HTR-8/SVneo (cell line): Measurements from ENCODE around the gene ATP2B2.
A peak's percentile ranks its signal among the peaks of the same experiment; 100 is the strongest.

Experiments
- DNase-seq: peaks from one replicate; pipeline ENCODE4 v3.0.0; 2011; ENCODE audit warnings: low spot score, mixed read lengths; ENCODE audit not compliant: insufficient read length
- FAIRE-seq: peaks from 2 replicates; lab custom pipeline; 2011; peaks lifted over from hg19 to GRCh38; lab: Jason Lieb, UNC

Gene ATP2B2

DNA sequence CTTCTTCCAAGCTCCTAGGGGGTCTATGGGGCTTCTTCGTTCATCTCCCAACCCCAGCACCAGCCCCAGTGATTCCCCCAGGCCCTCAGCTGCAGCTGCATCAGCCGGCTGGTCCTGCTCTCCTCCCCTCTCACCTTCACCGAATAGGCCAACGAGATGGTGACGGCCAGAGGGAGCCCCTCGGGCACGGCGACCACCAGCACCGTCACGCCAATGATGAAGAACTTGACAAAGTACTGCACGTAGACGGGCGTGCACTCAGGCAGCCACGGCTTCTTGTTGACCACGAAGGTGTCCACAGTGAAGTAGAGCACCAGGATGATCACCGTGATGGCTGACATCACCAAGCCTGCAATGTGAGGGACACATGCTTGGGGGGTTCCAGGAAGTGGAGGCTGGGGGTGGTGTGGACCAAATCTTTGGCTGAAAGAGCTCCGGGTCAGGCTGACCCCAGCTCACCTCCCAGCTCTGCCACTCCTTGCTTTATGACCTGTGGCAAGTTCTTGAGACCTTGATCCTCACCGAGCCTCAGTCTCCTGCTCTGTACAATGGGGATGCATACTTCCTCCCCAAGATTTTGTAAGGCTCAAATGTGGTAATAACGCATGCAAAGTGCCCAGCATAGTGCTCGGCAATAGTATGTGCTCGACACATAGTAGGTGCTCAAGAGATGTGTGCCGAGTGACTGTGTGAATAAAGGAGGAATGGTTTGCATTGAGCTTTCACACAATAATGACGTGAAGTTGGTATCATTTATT is 129.9 kb downstream of the ATP2B2 start:
- FAIRE-seq (no peak), DNase-seq (no peak)

DNA sequence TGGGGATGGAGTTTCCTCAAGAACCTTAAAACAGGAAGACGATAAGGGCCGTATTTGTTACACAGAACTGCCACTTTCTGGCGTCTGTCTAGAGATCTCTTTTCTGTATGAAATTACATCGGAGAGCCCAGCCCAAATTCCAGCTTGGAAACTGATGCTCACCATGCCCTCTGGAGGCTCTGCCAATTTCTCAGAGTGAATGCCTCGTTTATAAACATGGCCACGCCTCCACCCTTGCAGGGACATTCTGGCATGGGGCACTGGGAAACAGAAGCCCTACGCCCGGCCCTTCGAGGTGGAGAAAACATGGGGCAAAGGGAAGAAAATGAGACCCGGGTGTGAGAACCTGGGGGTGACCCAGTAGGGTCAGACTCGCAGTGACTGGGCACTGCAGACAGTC is 131.1 kb downstream of the ATP2B2 start:
- DNase-seq (no peak), FAIRE-seq (no peak)

DNA sequence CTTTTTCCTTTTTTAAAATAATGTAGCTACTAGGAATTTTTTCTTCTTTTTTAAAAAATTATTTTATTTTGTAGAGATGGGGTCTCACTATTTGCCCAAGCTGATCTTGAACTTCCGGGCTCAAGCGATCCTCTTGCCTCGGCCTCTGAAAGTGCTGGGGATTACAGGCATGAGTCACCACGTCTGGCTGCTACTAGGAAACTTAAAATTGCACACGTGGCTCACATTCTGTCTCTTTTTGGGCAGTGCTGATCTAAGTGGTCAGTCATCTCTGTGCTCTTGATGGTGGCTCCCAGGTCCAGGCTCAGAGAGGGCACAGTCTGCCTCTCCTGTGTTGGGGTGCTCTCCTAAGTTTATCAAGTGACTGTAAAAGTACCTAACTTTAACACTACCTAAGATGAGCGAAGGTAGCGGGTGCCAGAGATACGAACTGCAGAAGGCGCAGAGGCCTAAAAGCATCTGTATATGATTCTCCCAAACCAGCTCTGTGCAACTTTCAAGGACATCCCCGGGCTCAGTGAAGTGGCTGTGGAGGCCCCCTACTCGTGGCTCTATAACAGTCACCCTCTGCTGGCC is 131.6 kb downstream of the ATP2B2 start:
- DNase-seq (peak; percentile 31), FAIRE-seq (peak; percentile 60)

DNA sequence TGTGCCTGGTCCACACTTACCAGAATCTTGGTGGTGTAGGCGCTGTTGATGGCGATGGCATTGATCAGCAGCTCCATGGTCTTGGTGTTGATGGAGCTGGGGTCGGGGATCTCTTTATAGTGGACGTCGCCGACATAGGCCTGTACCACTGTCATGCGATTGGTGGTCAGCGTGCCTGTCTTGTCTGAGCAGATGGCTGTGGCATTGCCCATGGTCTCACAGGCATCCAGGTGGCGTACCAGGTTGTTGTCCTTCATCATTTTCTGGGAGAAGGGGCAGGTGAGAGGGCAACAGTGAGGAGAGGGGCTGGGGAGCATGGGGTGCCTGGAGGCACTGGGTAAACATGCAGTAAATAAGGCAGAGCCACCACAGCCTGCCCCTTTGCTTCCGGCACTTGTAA is 133.6 kb downstream of the ATP2B2 start:
- FAIRE-seq: no peak
- no peak for DNase-seq

DNA sequence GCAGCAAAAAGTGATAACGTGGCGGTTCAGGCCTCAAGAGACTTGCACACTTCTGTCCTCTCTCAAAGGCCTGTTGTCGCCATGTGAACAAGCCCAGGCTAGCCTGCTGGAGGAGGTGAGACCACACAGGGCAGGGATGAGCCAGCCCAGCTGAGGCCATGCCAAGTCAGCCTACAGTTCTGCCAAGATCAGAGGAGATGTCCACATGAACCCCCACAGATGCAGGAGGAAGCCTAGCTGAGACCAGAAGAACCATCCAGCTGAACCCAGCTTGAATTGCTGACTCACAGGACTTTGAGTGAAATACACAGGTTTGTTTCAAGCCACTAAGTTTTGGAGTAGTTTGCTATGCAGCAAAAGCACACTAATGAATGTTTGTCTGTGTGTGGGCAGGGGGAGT is 134.2 kb downstream of the ATP2B2 start:
- DNase-seq (no peak), FAIRE-seq (no peak)

DNA sequence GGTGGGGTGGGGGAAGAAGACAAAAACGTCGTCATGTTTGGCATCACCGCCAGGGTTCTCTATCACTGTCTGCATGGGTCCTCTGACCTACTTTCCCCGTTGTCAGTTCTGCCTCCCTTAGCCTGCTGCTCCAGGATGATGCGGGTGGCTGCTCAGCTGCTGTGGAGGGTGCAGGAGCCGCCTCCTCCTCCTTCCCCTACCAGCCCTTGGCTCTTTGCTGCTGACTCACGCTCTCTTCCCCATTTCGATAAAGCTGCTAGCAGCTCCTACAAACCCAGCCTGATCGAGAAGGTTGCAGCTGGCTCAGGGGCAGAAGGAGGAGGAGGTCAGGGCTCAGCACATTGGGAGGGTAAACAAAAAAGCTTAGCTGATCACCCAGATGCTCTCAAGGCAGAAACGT is 135.0 kb downstream of the ATP2B2 start:
- DNase-seq: no peak
- no peak for FAIRE-seq

DNA sequence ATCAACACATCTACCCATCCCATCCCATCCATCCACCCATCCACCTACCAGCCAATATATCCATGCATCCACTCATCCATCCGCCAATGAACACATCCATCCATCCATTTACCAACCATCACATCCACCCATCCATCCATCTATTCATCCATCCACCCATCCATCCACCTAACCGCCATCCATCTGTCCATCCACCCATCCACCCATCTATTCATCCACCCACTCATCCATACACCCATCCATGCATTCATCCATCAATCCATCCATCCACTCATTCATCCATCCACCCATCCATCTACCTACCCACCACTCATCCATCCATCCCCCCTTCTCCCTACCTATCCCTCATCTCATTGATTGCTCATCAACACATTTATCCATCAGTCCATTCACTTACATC is 136.9 kb downstream of the ATP2B2 start:
- FAIRE-seq (peak; percentile 9), DNase-seq (no peak)

DNA sequence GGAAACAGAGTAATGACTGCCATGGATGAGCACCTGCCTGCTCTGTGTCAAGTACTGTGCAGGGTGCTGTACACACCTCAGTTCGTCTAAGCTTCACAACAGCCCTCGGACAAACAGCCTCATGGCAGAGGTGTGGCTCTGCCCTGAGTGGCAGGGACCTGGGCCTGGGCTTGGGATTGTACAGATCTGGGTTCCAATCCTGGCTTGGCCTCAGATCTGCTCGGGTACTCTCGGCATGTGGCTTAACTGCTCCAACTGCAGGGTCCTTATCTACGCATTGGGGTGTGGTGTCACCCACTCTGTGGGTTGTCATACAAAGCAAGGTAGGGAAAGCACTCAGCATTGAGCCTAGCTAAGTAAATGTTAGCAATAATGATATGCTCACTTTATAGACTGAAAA is 137.9 kb downstream of the ATP2B2 start:
- no peak for FAIRE-seq
- DNase-seq: no peak

DNA sequence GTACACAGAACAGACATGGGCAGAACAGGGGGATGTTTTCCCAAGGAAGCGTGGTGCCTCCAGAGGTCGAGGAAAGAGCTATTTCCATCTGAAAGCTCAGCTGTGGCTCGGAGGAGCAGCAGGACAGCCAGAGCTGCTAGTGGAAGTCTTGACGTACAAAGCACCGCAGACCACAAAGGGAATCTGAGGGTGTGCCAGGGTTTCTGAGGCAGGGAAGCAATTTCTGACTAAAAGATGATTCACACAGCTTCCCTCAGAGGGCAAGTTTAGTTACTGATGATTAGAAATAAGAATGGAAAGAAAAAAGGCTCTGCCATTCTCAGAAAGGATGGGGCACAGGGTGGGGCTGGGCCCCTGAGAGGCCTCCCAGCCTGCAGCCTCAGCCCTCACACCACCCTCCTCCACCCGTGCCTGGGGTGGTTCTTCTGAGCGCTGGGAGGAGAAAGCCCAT is 138.7 kb downstream of the ATP2B2 start:
- FAIRE-seq (peak; percentile 64), DNase-seq (peak; percentile 83)

DNA sequence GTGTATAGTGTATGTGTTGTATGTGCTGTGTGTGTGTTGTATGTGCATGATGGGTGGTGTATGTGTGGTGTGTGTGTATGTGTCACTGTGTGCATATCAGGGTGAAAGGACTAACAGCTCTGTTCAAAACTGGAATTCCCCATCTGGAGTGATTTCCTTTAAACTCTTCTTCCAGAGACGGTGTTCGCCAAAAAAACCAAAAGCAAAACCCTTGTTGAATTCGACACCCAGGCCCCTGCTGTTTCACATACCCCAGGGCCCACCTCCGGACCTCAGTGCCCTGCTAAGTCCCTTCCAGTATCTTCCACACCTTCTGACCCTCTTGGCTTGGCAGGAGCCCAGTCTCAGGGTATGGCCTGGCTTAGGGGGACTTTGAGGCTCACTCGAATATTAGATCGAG is 139.6 kb downstream of the ATP2B2 start:
- DNase-seq (no peak), FAIRE-seq (no peak)

DNA sequence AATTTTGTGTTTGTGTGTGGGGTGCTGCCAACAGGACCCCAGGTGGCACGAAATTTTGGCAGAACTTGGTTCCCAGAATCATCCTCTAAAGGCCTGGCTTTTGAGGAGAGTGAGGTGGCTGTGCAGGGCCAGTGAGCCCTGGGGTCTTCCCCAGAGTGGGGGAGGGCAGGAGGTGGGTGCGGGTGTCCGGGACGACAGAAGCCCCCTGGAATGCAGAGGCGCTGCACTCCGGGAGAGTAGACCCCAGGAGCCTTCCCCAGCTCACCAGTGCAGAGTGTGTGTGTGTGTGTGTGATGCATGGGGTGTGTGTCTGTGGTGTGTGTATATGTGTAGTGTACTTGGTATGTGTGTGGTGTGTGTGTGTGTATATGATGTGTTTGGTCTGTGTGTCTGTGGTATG is 140.1 kb downstream of the ATP2B2 start:
- FAIRE-seq (peak; percentile 97), DNase-seq (no peak)

DNA sequence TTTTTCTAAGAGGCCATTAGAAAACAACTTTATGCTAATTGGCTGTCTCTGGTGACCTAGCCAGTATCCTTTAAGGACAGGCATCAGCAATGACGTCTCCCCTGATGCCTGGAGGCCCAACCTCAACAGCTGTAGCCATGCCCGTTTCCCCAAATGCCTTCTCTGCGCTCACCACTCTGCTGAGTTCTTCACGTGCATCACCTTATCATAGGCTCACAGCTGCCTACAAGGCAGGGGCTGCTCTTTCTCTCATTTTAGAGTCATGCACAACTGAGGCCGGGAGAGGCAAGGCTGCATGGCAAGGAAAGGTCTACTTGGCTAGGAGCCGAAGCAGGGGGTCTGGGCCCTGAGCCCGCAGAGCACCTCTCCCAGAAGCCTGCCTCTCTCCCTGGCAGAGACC is 140.6 kb downstream of the ATP2B2 start:
- FAIRE-seq: no peak

DNA sequence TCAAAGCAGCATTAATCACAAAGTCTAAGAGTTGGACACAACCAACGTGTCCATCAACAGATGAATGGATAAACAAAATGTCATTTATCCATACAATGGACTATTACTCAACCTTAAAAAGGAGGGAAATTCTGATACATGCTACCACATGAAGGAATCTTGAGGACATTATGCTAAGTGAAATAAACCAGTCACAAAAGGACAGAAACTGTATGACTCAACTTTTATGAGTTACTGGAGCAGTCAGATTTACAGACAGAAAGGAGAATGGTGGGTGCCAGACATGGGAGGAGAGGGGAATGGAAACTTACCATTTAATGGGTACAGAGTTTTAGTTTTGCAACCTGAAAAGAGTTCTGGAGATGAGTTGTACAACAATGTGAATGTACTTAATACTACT is 141.5 kb downstream of the ATP2B2 start:
- FAIRE-seq: no peak
- DNase-seq: no peak

More for the DNA sequence above, 140.6 kb downstream of the ATP2B2 start:
- DNase-seq: no peak

DNA sequence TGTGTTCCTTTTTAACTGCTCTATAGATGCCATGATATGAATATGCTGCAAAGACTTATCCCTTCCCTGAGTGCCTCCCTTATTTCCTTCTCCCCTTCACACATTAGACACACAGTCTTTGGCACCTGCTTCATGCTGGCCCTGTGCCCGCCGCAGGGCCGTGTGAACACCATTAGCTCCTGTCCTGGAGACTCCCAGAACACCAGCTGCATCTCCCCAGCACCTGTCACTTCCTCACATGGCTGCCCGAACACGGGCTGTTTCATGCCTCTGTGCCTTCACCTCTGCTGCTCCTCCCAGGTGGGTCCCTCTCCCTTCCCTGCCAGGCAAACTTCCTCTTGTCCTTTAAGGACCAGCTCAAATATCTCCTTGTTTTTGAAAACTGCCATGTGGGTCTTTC is 144.0 kb downstream of the ATP2B2 start:
- DNase-seq: no peak
- FAIRE-seq: no peak

DNA sequence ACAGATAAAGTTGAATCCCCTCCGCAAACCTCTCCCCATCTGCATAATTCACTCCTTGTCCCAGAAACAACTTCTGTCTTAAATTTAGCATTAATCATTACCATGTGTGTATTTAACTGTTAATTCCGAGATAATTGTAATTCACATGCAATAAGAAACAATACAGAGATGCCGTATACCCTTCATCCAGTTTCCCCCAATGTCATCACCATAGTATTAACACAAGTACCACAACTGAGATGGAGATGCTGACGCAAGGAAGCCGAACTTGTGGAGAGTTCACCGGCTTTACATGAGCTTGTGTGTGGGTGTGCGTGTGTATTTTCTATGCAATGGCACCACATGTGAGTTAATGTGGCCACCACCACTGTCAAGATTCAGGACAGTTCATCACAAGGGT is 144.9 kb downstream of the ATP2B2 start:
- no peak for DNase-seq
- no peak for FAIRE-seq

DNA sequence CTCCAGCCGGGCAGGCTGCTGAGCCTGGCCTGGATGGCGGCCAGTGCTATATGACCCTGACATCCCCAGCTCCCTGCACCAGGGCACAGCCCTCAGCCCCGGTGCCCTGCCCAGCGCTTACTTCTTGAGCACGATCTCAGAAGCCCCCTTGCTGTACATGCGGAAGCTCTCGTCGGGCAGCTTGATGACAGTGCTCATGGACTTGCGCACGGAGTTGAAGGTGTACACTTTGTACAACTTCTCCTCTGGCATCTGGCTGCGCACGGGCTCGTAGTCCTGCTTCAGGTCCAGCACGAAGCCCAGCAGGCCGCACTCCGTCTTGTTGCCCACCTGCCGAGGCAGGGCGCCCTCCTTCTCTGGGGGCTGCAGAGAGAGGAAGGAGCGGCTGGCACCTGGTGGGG is 145.6 kb downstream of the ATP2B2 start:
- no peak for FAIRE-seq
- no peak for DNase-seq

DNA sequence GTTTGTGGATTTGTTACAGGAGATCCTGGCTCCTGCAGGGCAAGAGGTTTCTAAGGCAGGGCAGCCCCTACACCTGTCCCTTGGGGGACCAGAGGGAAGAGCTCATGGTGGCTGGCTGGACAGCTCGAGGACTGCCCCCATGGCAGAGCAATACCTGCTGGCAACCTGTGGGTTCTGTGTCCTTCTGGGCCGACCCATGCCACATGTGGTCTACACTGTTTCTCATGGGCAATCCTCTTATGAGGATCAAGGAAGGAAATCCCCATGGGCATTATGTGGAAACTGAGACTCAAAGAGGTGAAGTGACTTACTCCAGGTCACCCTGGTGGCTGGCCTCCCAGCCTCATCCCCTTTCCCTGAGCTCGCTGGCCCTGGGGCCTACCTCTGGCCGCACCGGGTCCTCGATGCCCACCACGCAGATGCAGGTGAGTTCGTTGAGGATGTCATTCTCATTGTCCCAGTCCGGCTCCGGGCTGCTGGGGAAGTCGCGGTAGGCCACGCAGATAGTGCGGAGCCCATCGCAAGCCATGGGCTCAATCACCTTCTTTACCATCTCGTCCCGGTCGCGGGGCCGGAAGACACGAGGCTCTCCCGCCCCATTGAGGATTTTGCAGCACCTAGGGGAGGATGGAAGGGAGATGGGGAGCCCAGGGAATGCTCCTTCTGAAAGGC is 146.9 kb downstream of the ATP2B2 start:
- DNase-seq (no peak), FAIRE-seq (no peak)

DNA sequence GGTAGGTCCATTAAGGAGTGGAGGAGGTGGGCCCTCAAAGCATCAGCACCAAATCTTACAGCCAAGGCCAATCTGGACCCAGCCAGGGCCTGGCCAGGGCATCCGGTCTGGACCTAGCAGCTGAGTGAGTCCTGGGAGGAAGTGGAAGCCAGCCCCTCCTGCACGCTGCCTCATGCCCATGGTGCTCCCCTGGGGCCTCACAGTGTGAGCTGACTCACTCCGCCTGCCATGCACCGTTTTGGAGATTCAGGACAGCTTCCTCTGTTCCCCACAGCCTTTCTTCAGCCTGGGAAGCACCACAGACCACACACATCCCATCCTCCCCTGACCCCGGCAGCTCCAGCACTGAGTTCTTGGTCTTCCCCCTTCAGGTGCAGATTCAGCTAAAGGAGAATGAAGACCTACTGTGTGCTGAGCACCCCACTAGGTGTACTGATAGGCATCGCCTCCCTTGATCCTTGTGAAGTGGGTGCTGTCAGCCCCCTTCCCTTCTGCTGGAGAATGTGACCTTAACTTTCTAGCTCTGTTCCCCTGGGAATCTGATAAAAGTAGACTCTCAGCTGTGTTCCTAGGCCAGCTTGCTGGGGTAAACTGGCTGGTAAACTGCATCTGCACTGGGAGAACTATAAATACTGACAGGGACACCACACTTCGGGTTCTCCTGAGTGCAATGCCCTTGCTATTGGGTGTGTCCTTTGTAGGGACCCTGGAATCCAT is 147.6 kb downstream of the ATP2B2 start:
- FAIRE-seq (peak; percentile 69), DNase-seq (peak; percentile 57)

DNA sequence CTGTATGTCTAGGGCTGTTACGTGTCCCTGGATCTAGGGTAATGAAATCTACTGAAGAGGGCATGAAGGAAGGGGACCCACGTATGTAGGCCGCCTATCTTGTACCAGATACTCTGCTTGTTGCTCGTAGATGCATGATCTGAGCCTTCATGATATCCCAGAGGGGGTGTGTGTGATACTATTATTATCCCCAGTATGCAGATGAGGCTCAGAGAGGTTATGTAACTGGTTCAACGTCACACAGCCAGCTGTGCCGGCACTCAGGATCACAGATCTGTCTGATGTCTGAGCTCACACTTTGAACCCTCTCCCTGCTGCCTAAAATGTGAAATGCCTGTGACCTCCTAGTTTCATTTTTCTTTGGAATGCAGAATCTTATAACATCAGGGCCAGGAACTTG is 148.3 kb downstream of the ATP2B2 start:
- FAIRE-seq: no peak
- DNase-seq: no peak

DNA sequence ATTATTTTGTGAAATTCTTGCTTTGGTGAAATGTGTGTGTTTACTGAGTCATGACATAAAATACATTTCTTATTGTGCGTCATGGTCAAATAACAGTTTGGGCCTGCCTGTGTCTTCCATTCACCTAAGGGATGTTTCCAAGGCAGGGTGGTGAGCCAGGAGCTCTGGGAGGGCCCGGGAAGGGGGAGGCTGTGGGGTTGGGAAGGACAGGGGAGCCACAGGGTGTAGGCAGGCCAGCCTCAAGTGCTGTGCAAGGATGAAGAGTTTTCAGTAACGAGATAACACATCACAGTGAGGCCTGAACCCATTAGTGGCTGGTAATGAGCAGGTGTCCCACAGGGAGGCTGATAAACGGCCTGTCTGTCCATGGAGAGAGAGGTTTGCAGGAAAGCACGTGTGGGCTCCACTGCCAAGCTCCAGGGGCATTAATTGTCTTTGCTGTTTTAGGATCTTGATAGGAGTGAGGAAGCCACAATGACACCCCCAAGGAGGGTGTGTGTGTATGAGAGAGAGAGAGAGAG is 148.9 kb downstream of the ATP2B2 start:
- FAIRE-seq (no peak), DNase-seq (no peak)
